Cardiac fibroblast (primary cell): ENCODE data around the gene ALK.
A peak's percentile ranks its signal among the peaks of the same experiment; 100 is the strongest.
"Not testable (repeated sequence)": the region's sequence is repeated elsewhere in the genome, so short reads cannot be mapped to it uniquely, and the experiment has no call there.

Experiments used
- DNase-seq, 2 donors: peaks; one replicate each; pipeline versions ENCODE4 v3.0.0 to v3.0.0-alpha.2; 2010; ENCODE audit warnings: low read depth in 2 of 2
- H3K4me3 ChIP-seq, 2 donors: replicated peaks in 1 of 2; 1 replicate in 1 of 2; 2 replicates in 1 of 2; pipeline ENCODE4 v1.5.1; 2011; ENCODE audit warnings: low read depth in 2 of 2, low read length in 2 of 2, mild to moderate bottlenecking in 2 of 2, moderate library complexity in 1 of 2
- TF ChIP-seq, protein P1 (sequence below): IDR thresholded peaks from one replicate; pipeline ENCODE4 v1.5.1; 2011; ENCODE audit warnings: low read depth, mild to moderate bottlenecking, low read length, inconsistent platforms

The ALK gene

DNA sequence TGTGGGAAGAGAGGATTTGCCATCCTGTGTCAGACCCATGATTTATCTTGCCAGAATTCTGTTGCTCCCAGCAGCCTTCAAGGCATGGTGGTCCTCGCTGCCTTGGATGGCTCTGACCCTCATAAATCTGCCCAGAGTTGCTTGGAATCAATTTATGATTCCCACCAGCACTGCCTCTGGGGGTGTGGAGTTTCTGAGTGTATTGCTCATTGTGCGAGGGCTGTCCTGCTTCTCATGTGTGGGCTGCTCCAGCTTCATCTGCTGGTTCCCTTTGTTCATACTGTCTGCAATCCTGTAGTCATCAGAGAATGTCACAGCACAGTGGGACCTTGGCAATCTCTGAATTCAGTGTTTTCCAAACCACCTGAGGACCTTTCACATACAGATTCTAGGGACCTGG is 666.4 kb downstream of the ALK start:
- no peak overlapping the region for H3K4me3 ChIP-seq
- no peak for DNase-seq
- TF ChIP-seq, protein P1, sequence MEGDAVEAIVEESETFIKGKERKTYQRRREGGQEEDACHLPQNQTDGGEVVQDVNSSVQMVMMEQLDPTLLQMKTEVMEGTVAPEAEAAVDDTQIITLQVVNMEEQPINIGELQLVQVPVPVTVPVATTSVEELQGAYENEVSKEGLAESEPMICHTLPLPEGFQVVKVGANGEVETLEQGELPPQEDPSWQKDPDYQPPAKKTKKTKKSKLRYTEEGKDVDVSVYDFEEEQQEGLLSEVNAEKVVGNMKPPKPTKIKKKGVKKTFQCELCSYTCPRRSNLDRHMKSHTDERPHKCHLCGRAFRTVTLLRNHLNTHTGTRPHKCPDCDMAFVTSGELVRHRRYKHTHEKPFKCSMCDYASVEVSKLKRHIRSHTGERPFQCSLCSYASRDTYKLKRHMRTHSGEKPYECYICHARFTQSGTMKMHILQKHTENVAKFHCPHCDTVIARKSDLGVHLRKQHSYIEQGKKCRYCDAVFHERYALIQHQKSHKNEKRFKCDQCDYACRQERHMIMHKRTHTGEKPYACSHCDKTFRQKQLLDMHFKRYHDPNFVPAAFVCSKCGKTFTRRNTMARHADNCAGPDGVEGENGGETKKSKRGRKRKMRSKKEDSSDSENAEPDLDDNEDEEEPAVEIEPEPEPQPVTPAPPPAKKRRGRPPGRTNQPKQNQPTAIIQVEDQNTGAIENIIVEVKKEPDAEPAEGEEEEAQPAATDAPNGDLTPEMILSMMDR, result no peak

DNA sequence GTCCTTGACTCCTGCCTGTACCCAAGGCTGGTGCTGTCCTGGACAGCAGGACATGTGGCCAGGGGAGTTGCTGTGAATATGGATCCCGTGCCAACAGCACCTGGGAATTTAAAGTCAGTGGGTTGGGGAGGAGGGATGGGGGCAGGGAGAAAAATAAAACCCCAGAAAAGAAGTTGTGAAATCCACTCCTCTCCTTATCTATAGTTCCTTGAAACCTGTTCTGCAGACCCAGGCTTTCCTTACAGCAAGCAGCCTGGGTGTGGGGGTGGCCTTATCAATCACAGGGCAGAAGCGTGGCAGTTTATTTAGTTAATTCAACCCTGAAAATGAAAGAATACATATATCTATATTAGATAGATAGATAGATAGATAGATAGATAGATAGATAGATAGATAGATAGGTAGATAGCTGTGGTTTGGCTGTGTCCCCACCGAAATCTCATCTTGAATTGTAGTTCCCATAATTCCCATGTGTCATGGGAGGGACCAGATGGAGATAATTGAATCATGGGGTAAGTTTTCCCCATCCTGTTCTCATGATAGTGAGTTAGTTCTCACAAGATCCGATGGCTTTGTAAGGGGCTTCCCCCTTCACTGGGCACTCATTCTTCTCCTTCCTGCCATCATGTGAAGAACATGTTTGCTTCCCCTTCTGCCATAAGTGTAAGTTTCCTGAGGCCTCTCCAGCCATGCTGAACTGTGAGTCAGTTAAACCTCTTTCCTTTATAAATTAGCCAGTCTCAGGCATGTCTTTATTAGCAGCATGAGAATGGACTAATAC is 667.7 kb downstream of the ALK start:
- H3K4me3 ChIP-seq, DNase-seq: not testable (repeated sequence)

DNA sequence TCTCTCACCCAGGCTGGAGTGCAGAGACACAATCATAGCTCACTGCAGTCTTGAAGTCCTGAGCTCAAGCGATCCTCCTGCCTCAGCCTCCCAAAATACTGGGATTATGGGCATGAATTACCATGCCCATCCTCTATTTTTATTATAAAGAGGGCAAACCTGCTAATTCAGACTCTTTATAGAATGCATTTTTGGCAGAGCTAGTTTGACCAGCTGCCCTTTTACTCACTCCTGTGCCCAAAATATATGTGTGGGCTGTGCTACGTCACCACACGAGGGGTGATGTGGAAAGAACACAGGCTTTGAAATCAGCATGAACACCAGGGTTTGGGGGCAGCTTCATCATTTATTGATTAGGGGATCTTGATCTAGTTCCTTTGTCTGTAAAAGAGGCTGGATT is 668.4 kb downstream of the ALK start:
- TF ChIP-seq, protein P1, result no peak
- peak in 1 of 2 donors; percentile 5 for DNase-seq
- no peak overlapping the region for H3K4me3 ChIP-seq

DNA sequence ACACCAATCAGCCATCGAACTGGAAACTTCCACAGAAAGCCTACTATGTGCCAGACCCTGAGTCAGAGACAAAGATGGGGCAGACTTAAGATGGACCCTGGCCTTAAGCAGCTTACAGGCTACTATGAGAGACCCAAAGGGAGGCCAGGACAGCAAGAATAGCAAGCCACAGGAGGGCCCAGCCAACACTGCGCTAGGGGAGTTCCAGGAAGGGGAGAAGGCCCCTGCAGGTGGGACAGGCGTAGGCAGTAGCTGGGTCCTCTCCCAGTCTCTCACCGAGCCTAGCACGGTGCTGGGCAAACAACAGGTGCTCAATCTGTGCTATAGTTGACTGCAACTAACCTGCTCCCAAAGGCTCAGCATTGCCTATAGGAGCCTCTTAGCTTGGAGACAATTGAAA is 670.0 kb downstream of the ALK start:
- no peak overlapping the region for H3K4me3 ChIP-seq
- no peak for DNase-seq
- TF ChIP-seq, protein P1, result no peak

DNA sequence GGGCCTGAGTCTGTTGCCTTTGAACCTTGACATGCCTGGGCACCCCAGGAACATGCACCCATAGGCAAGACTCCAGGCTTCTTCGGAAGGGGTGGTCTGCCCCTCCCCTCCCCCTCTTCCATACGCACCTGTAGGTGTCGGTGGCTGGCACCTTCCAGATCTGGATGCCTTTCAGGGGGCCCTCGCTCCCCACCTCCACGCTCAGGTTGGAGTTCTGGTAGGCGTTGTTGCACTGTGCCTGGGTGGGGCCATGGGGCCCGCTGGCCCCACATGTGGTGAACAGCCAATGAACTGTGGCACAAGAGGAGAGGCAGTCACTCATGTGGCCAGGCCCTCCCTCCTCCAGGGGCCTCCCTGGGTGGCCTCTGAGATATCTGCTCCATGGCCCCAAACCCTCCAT is 670.4 kb downstream of the ALK start:
- TF ChIP-seq, protein P1, result no peak
- no peak overlapping the region for H3K4me3 ChIP-seq
- no peak for DNase-seq

DNA sequence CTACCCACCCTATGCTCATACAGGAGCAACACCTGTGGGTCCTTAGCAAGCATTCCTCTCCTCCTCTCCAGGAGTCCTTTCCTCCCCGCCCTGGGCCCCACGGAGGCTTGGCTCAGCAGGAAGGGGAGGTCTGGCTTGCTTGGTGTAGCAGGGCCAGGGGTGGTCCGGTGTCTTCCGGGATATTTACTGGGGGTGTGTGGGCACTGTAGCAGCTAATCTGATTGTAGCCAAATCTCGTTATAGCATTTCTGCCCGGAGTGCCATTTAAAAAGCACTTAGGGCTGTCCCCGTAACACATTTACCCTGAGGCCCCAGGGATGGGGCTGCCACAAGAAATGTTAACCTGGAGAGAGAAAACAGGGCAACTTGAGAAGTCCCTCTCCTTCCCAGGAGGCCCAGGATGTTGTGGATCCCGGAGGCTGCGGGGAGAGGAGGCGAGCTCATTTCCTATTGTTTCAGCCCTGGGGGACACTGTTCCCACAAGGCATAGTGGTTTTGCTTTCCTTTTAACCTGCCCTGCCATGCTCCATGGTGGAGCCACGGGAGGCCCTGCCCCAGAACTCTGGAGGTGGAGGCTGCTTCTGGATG is 671.6 kb downstream of the ALK start:
- peak in 1 of 2 donors; percentile 4 for DNase-seq
- TF ChIP-seq, protein P1, result no peak
- no peak overlapping the region for H3K4me3 ChIP-seq

DNA sequence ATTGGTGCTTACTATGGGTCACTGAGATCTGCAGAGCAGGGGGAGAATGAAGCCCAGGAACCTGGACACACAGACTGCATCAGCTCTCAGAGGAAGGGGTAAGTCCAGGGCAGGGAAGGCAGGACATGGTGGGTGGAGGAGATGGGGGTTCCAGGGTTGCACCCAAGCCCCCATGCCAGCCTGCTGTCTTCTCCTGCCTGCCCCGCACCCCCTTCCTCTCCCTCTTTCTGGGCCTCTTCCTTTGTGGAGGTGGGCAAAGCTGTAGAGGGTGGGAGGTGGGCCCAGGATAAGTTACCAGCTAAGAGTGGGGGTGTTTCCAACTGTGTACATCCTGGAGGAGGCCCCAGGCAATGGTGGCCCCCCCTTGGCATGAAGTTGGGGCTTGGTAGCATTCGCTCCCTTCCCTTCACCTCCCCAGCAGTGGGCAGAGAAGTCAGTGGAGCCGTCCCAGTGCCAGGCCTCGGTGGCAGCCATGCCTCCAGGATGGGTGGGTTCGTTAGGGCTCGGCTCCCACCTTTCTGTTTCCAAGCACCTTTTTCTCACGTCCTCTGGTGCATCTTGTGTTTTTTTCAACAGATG is 674.0 kb downstream of the ALK start:
- DNase-seq, result no peak
- H3K4me3 ChIP-seq, result no peak overlapping the region
- TF ChIP-seq, protein P1, result no peak
